PFSK-1 (cell line): Measurements from ENCODE around the gene OCLN.

Experiments used
- FOXP2 ChIP-seq: optimal IDR thresholded peaks from 2 replicates; pipeline ENCODE3; 2011; ENCODE audit warnings: borderline replicate concordance, control low read depth, inconsistent platforms; ENCODE audit not compliant: insufficient read depth; ENCODE audit errors: extremely low read length, extremely low read depth
- POLR2AphosphoS5 ChIP-seq: IDR thresholded peaks from 2 replicates; pipeline ENCODE4 v1.6.1; 2012; ENCODE audit warnings: low read depth, mild to moderate bottlenecking, control low read depth, low read length, moderate library complexity
- REST ChIP-seq, 2 experiments: IDR thresholded peaks; 2 replicates each; pipeline versions ENCODE4 v1.6.1 to v1.8.0; 2011 to 2012; ENCODE audit warnings: low read depth in 2 of 2, low read length in 2 of 2, control low read depth in 1 of 2, inconsistent platforms in 1 of 2, mild to moderate bottlenecking in 1 of 2, moderate library complexity in 1 of 2; ENCODE audit not compliant: insufficient read depth in 1 of 2
- TAF1 ChIP-seq: IDR thresholded peaks from 2 replicates; pipeline ENCODE4 v1.6.1; 2012; ENCODE audit warnings: low read length, control low read depth, borderline replicate concordance; ENCODE audit not compliant: insufficient read depth

GRCh38 chr5:69494452-69494851 is 1.9 kb downstream of the OCLN start:
- TF ChIP-seq POLR2AphosphoS5: no peak
- no peak for TF ChIP-seq FOXP2
- no peak for TF ChIP-seq TAF1
- TF ChIP-seq REST (IDR thresholded peaks at IDR 0.05; ENCODE audit: insufficient read depth in 1 of 2, low read depth in 2 of 2, low read length in 2 of 2): no peak
